NCI-H510A (cell line): Measurements from ENCODE around the gene PROX1.
A peak's percentile ranks its signal among the peaks of the same experiment; 100 is the strongest.

Experiments used
- DNase-seq: peaks from one replicate; lab custom pipeline; 2025; lab: John Stamatoyannopoulos, UW

PROX1 gene

GRCh38 chr1:213980906-213981305 is 6.9 kb upstream of the PROX1 start:
- DNase-seq = no peak

DNA sequence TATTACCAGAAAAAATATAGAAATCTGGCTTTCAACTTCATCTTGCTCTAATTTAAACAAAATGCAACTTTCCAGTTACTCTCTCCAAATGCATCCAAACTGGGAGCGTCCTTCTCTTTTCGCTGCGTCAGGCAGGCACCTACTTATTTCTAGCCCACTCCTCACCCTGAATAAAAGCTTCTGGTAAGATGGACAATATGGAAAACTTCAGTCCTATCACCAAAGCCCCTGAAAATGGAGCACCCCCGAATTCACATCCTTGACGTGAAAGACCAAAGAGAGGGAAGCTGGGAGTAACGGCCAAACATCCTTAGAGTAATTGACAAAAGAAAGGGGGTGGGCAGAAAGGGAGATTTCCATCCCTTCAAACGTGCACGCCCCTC is 5.5 kb upstream of the PROX1 start:
- no peak for DNase-seq

GRCh38 chr1:213982672-213983492 is 4.9 kb upstream of the PROX1 start:
- peak; percentile 78 for DNase-seq

- DNase-seq = peak; percentile 44
Observed at GRCh38 chr1:213983493-213984386, 4.0 kb upstream of the PROX1 start.

DNA sequence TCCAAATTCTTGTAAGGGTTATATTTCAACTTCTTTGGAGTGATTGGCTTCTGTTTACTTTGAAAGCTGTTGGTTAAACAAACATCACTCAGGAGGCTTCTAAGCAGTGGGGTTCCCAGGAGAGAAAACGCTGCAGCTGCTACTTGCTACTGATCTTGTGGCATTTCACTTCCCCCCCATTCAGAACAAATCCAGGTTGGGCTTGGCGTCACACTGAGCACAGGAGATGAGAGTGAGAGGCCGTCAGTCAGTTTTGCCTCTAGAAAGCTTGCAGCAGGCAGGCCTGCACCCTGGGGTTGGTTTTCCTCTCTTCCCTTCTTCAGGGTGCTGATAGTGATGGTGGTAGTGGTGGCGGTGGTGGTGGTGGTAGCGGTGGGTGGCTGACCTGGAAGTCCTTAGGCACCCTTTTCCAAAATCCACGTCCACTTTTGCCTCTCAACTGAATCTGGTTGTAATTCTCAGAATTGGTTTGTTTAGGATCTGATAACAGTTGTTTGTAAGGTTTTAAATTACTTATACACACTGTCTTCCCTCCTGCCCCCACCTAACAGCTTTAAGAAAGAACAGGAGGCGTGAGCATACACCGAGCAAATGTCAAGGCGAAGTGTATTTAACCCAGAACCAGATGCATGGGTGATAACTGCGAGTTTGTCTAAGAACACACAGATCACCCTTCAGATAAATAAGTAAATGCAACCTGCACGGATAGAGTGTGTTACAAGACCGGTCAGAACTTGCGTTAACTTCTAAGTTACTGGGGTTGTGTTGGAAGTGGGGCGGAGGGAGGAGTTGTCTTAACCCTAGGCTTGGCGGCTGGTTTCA is 3.2 kb upstream of the PROX1 start:
- DNase-seq = peak; percentile 85

DNA sequence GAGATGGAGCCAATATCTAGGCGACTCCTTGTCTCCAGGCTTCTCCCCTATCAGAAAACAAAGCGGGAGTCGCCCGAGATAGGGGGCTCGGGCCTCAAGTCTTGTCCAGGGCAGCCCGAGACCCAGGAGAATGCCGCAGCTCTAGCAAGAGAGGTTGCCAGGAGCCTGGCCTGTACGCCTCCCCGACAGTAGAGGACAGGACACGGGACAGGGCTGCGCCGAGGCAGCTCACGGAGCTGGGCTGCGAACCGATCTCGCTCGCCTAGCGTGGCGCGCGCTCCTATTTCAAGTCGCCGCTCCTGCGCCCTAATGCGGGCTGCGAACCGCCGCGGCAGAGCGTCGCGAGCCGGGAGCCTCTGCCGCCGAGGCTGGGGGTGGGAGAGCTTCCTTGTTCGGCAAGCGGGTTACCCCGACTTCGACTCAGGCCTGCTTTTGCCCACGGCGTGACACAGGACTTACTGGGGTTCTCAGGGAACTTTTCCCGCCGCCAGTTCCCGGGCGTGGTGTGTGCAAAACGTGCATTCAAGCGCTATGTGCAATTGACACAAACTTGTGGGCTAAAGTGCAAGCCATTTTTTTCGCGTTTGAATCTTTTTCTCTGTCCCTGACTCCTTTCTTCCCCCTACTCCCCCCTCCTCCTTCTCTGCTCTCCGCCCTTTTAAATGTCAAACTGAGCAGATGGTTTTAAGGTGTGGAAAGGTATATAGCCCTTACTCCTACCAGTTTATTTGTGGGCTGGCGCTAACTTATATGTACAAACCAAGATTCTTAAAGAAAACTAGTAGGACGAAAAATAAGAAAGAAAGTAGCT is 2.4 kb upstream of the PROX1 start:
- no peak for DNase-seq

- no peak for DNase-seq
Observed at GRCh38 chr1:213986020-213986924, 1.5 kb upstream of the PROX1 start.

DNA sequence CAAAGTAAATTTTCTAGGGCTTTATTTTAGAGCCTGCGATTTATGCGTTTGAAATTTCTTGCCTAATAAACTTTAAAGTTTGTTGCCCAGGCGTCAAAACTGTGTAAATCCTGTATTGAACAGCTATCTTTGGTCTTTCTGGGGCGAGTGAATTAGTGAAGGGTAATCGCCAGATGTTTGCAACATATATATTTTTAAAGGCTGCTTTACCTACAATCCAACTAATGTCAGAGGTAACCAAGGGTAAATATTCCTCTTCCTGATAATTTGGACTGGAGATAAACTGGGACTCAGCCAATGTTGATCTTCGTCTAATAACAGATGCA is 885 bp upstream of the PROX1 start:
- DNase-seq = no peak

- DNase-seq = peak; percentile 76
Observed at GRCh38 chr1:213987422-213987926, 299 bp upstream of the PROX1 start.

GRCh38 chr1:213988507-213989001 is 781 bp downstream of the PROX1 start:
- no peak for DNase-seq

DNA sequence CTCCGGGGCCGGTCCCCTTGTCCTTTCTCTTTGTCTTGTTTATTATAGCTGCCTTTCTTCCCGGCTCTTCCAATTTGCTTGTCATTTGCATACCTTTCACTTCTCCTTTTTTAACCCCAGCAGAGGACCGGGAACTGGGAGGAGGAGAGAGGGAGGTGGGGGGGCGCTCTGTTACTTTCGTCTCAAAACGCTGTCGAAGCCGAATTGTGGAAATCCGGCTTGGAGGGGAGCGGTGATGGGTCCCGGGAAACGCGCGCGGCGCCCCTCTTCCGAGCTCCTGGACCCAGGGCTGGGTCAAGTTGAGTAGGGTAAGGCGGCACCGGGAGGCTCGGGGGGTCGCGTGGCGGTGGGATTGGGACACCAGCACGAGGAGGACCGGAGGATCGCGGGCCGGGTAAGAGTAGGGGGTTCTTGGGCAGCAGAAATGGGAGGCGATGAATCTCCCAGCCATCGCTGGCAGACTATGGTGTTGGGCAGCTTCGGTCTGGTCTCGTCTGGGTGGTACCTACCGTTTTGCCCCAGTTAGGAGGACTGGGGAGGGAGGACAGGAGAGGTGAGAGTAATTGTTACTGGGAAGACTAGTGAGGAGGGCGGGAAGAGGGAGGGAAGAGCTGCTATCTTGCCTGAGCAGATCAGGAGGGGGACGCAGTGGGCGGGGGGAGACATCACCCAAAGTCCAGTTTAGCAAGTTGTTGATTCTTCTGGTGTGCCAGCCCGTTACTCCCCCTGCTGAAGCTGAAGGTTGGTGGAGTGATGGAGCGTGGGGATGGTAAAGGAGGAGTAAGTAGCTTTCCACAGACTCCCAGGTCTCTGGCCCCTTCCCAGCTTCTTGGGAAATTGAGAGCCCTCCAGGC is 1.5 kb downstream of the PROX1 start:
- no peak for DNase-seq

GRCh38 chr1:213993929-213994328 is 6.2 kb downstream of the PROX1 start:
- DNase-seq = no peak

DNA sequence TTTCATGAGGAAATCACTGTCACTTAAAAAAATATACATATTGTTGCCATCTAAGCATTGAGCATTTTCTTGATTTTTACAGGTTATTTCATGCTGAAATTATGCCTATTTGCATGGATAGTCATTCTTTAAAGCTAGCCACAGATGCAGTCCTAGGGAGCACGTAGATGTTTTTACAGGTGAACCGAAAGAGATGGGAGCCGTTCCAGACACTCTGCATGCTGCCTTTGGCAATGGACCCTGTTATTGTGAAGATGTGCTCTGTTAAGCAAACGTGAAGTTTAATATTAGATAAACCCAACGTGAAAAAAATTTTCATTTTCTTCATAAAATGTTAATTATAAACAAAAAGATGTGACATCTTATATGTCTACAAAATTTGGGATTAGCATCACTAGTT is 7.1 kb downstream of the PROX1 start:
- DNase-seq = no peak

- no peak for DNase-seq
Observed at GRCh38 chr1:213995603-213996002, 7.8 kb downstream of the PROX1 start.

GRCh38 chr1:213996320-213997037 is 8.7 kb downstream of the PROX1 start:
- DNase-seq = no peak

GRCh38 chr1:213997038-213997771 is 9.4 kb downstream of the PROX1 start:
- DNase-seq = no peak

- DNase-seq = no peak
Observed at GRCh38 chr1:213997772-213998107, 10.0 kb downstream of the PROX1 start.

DNA sequence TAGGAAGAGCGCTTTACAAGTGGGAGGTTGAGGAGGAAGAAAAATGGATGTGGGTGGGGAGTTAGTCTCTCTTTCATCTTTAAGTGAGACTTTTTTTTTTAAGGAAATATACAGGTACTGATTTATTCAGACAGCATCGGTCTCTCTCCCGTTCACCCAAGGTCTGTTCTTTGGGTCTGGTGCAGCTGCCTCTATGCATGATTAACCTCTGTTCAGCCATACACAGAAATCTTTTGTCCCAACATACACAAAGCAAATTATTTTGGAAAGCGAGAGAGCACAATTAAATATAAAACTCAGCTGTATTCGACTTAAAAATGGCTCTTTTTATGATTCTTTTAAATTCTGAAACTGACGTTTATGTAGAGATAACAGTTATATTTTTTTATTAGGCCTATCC is 11.0 kb downstream of the PROX1 start:
- no peak for DNase-seq
